IPS-18c (cell line): ENCODE data around the gene HS3ST4.
"Not testable (repeated sequence)": the region's sequence is repeated elsewhere in the genome, so short reads cannot be mapped to it uniquely, and the experiment has no call there.

Source experiments
- H3K4me3 ChIP-seq: 2 replicates; pipeline ENCODE4 v1.7.0; 2013; ENCODE audit warnings: low read depth, mild to moderate bottlenecking, low read length, moderate library complexity; ENCODE audit not compliant: insufficient read depth
- H3K9me3 ChIP-seq: one replicate; pipeline ENCODE4 v1.6.1; 2013; ENCODE audit warnings: mild to moderate bottlenecking, low read length, moderate library complexity; ENCODE audit not compliant: control insufficient read depth, insufficient read depth

The HS3ST4 gene

GRCh38 chr16:26071101-26071866 is 379.5 kb downstream of the HS3ST4 start:
- H3K9me3 ChIP-seq: no peaks in the 10 kb centered on the region
- no peak overlapping the region for H3K4me3 ChIP-seq

GRCh38 chr16:26078716-26079355 is 387.1 kb downstream of the HS3ST4 start:
- Histone ChIP-seq H3K9me3 (no peaks in the 10 kb centered on the region), H3K4me3 (no peak overlapping the region)

- Histone ChIP-seq H3K9me3 (no peaks in the 10 kb centered on the region), H3K4me3 (no peak overlapping the region)
These were observed 395.3 kb downstream of the HS3ST4 start for GRCh38 chr16:26087091-26087490.

GRCh38 chr16:26091511-26091910 is 399.8 kb downstream of the HS3ST4 start:
- no peaks in the 10 kb centered on the region for H3K9me3 ChIP-seq
- no peak overlapping the region for H3K4me3 ChIP-seq

- H3K9me3 ChIP-seq, H3K4me3 ChIP-seq: not testable (repeated sequence)
These were observed 406.4 kb downstream of the HS3ST4 start for GRCh38 chr16:26098206-26098605.

- no peaks in the 10 kb centered on the region for H3K9me3 ChIP-seq
- no peak overlapping the region for H3K4me3 ChIP-seq
These were observed 410.6 kb downstream of the HS3ST4 start for GRCh38 chr16:26102369-26102768.

GRCh38 chr16:26108836-26109505 is 417.2 kb downstream of the HS3ST4 start:
- Histone ChIP-seq H3K4me3 (no peak overlapping the region), H3K9me3 (no peaks in the 10 kb centered on the region)

- Histone ChIP-seq H3K4me3 (no peak overlapping the region), H3K9me3 (no peaks in the 10 kb centered on the region)
These were observed 420.1 kb downstream of the HS3ST4 start for GRCh38 chr16:26111900-26112299.

GRCh38 chr16:26118575-26118974 is 426.8 kb downstream of the HS3ST4 start:
- Histone ChIP-seq H3K4me3 (no peak overlapping the region), H3K9me3 (no peaks in the 10 kb centered on the region)

- no peaks in the 10 kb centered on the region for H3K9me3 ChIP-seq
- H3K4me3 ChIP-seq: no peak overlapping the region
These were observed 429.0 kb downstream of the HS3ST4 start for GRCh38 chr16:26120729-26121128.

GRCh38 chr16:26128296-26128695 is 436.5 kb downstream of the HS3ST4 start:
- no peak overlapping the region for H3K4me3 ChIP-seq
- H3K9me3 ChIP-seq: no peaks in the 10 kb centered on the region

GRCh38 chr16:26129997-26130396 is 438.2 kb downstream of the HS3ST4 start:
- H3K4me3 ChIP-seq: no peak overlapping the region
- H3K9me3 ChIP-seq: no peaks in the 10 kb centered on the region

- Histone ChIP-seq H3K4me3 (no peak overlapping the region), H3K9me3 (no peaks in the 10 kb centered on the region)
These were observed 441.8 kb downstream of the HS3ST4 start for GRCh38 chr16:26133416-26134093.

- Histone ChIP-seq H3K9me3 (no peaks in the 10 kb centered on the region), H3K4me3 (no peak overlapping the region)
These were observed 442.8 kb downstream of the HS3ST4 start for GRCh38 chr16:26134588-26134987.

- no peaks in the 10 kb centered on the region for H3K9me3 ChIP-seq
- no peak overlapping the region for H3K4me3 ChIP-seq
These were observed 446.2 kb downstream of the HS3ST4 start for GRCh38 chr16:26137956-26138355.

GRCh38 chr16:26139091-26139490 is 447.3 kb downstream of the HS3ST4 start:
- Histone ChIP-seq H3K4me3 (no peak overlapping the region), H3K9me3 (no peaks in the 10 kb centered on the region)

GRCh38 chr16:26139884-26140283 is 448.1 kb downstream of the HS3ST4 start:
- no peaks in the 10 kb centered on the region for H3K9me3 ChIP-seq

More at GRCh38 chr16:26139884-26140283, 448.1 kb downstream of the HS3ST4 start:
- no peak overlapping the region for H3K4me3 ChIP-seq
